Fibroblast of pulmonary artery (primary cell): ENCODE measurements around the gene CROCC2.

Experiments
- DNase-seq: peaks from one replicate; pipeline ENCODE4 v3.0.0-alpha.2; 2010; ENCODE audit warnings: low read depth
- H3K4me3 ChIP-seq: replicated peaks from 2 replicates; pipeline ENCODE4 v1.5.1; 2011; ENCODE audit warnings: low read depth, mild to moderate bottlenecking, control low read depth, low read length, moderate library complexity
- TF ChIP-seq, protein P1 (sequence below): IDR thresholded peaks from 2 replicates; pipeline ENCODE4 v1.5.1; 2011; ENCODE audit warnings: mild to moderate bottlenecking, control low read depth, low read length, inconsistent platforms; ENCODE audit errors: missing control alignments

The CROCC2 gene

DNA sequence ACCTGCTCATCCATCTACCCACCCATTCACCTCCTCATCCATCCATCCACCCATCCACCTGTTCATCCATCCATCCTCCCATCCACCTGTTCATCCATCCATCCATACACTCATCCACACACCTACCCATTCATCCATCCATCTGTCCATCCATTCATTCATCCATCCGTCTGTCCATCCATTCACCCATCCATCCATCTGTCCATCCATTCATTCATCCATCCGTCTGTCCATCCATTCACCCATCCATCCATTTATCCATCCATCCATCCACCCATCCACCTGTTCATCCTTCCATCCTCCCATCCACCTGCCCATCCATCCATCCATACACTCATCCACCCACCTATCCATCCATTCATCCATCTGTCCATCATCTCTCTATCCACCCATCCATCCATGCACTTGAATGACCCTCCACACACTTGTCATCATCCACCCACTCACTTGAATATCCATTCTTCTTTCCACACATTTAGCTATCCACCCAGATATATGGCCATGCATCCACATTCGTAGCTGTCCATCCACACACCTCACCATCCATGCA is 45.0 kb downstream of the CROCC2 start:
- DNase-seq: no peak
- H3K4me3 ChIP-seq: no peak overlapping the region
- TF ChIP-seq, protein P1, sequence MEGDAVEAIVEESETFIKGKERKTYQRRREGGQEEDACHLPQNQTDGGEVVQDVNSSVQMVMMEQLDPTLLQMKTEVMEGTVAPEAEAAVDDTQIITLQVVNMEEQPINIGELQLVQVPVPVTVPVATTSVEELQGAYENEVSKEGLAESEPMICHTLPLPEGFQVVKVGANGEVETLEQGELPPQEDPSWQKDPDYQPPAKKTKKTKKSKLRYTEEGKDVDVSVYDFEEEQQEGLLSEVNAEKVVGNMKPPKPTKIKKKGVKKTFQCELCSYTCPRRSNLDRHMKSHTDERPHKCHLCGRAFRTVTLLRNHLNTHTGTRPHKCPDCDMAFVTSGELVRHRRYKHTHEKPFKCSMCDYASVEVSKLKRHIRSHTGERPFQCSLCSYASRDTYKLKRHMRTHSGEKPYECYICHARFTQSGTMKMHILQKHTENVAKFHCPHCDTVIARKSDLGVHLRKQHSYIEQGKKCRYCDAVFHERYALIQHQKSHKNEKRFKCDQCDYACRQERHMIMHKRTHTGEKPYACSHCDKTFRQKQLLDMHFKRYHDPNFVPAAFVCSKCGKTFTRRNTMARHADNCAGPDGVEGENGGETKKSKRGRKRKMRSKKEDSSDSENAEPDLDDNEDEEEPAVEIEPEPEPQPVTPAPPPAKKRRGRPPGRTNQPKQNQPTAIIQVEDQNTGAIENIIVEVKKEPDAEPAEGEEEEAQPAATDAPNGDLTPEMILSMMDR: no peak

DNA sequence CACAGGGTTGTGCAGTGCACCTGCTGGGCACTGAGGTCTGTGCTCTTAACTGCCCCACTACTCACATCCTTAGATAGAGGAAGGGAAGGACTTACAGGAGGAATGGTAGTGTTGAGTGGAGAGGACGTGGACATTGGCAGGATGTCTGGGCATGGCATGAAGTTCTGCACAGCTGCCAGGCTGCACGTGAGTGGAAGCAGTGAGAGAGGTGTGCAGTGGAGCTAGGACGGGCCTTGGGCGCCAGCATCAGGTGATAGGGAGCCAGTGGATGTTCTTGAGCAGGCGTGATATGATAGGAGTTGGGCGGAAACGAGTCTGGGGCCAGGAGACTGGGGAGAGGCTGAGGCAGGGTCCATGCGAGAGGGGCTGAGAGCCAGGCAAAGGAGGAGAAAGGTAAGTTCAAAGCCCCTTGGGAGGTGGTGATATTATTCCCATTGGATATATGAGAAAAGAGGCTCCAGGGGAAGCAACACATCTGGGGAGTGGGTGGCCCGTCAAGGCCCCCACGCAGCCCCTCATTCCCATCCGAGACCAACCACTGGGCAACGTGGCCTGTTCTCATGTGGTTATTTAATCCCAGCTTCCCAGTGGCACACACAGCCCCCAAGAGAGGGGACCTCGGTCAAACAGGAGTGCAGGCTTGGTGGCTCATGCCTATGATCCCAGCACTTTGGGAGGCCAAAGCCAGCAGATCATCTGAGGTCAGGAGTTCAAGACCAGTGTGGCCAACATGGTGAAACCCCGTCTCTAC is 46.5 kb downstream of the CROCC2 start:
- DNase-seq: no peak
- TF ChIP-seq, protein P1: no peak
- no peak overlapping the region for H3K4me3 ChIP-seq

DNA sequence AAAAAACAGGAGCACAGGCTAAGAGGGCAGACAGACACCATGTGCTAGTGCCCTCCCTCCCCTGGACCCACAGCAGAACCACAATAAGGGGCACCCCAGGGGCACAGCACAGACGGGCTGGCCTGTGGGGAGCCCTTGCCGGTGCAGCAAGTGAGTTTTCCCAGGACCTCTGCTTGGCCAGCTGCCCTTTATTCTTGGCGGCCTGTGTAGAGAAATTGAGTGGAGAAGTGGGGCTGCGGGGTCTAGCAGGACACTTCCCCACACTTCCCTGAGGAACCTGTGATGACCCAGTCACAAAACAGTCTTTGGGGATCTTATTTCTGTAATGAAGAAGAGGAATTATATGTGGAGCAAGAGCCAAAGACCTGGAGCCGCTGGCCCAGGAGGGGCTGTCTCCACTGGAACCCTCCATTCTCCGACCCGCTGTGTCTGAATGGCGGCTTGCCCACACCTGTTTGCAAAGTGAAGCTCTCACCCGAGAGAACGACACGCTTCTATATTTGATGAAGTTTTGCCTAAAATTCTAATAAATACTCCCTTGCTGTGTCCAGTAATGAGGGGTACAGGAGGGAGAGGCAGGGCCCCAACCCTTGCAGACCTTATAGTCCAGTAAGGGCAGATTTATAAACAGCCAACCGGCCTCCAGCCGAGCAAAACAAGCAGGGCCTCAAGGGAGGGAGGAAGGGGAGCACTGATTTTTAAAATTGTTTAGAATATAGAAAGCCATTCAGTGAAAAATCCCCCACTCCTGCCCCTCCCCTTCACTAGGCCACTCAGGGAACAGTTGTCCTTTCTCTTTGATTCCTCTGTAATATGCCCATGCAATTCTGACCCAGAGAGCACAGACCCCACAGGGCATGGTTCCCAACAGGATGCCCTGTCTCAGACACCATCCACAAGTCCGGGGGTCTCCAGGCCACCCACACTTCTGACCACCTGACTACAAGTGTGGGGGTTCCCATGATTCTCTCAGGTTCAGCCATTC is 47.6 kb downstream of the CROCC2 start:
- no peak for DNase-seq
- TF ChIP-seq, protein P1: no peak
- no peak overlapping the region for H3K4me3 ChIP-seq

DNA sequence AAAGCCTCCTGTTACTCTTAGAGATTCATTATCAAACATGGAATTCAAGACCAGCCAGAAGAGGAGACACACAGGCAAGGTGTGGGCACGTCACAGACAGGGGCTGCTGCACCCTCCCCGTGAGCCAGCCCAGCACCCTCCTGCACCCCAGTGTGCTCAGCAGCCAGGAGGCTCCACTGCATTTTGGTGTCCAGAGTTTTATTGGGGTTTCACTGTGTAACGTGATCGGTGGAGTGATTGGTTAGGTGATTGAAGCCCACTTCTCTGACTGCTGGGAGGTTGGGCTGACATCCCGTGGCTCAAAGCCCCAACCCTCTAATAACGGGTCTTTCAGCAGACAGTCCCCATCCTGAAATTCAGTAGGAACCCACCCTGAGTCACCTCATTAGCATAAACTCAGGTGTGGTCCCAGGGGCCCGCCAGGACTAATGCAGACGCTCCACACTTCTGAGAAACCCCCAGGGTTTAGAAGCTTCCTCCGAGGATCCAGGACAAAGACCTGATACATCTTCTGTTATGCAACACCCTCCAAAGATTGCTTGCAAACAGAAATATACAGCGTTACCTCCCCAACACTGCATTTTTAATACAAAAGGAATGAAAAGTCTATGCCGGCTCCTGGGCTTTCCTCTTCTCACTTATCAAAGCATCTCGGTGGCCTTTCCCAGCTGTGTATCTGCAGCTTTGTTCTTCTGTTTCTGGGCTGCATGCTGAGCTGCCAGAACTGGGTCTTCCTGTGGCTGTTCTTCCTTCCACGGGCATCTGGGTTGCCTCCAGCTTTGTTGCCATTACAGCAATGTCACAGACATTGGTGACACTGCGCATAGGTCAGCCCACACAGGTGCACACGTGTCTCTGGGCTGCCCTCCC is 48.5 kb downstream of the CROCC2 start:
- no peak for DNase-seq

DNA sequence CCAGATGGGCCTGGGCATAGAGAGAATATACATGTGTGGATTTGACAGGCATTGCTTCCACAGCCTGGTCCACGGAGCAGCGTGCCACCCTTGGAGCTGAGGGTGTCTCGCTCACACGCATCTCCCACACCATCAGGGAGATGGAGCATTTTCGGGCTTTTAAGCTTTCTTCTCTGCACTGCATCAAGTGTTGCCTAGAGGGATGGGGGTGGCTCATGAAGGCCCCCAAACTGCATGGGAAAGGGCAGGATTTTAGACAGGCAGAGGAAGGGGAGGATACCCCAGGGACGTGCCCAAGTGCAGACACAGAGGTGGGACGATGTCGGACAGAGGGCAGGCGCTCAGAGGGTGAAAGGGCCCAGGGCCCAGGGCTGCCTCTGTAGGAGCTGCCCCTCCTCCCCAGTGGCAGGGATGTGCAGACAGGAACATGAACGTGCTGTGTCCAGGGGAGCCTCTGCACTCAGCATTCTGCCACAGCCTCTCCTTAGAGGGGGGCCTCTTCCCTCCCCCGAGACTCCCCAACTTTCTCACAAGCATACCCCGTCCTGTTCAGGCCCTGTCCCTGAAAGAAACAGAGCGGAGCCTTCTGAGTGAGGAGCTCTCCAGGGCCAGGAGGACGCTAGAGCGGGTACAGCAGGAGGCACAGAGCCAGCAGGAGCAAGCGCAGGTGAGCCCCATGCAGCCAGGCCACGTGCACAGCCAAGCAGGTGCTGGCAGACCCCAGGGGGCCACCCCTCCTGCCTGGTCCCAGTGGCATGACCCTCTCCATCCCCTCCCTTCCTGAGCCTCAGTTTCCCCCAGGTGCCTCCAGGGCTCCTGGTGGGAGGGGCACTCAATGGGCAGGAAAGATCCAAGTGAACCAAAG is 49.4 kb downstream of the CROCC2 start:
- no peak for DNase-seq
- no peak overlapping the region for H3K4me3 ChIP-seq
- TF ChIP-seq, protein P1: no peak

More for the DNA sequence above, 48.5 kb downstream of the CROCC2 start:
- TF ChIP-seq, protein P1: no peak
- no peak overlapping the region for H3K4me3 ChIP-seq
